ENCODE data around the gene ZNF217. TPM values are rescaled to one million over a fixed set of nuclear protein-coding genes. Genes with fewer than 3 reads are reported as not detected.
"Not testable (repeated sequence)": the region's sequence is repeated elsewhere in the genome, so short reads cannot be mapped to it uniquely, and the experiment has no call there.

The ZNF217 gene
- total RNA-seq, 1 donor from 2014 or later, result 30.9 TPM

DNA sequence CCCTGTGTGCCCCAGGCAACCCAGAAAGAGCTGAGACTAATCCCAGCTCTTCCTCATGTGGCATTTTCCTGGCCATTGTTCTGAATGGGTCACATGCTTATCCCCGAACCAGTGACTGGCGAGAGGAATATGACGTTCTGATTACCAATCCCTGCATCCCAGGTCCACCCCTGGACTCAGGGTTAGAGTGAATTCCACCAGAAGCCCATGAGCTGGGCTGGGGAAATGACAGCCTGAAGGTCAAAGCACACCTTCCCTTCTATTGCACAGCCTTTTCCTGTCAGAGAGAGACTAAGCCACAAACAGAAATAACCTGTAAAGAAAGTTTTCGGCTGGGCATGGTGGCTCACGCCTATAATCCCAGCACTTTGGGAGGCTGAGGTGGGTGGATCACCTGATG lies 70.9 kb downstream of the ZNF217 start:
- TF ChIP-seq, protein P1, sequence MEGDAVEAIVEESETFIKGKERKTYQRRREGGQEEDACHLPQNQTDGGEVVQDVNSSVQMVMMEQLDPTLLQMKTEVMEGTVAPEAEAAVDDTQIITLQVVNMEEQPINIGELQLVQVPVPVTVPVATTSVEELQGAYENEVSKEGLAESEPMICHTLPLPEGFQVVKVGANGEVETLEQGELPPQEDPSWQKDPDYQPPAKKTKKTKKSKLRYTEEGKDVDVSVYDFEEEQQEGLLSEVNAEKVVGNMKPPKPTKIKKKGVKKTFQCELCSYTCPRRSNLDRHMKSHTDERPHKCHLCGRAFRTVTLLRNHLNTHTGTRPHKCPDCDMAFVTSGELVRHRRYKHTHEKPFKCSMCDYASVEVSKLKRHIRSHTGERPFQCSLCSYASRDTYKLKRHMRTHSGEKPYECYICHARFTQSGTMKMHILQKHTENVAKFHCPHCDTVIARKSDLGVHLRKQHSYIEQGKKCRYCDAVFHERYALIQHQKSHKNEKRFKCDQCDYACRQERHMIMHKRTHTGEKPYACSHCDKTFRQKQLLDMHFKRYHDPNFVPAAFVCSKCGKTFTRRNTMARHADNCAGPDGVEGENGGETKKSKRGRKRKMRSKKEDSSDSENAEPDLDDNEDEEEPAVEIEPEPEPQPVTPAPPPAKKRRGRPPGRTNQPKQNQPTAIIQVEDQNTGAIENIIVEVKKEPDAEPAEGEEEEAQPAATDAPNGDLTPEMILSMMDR (IDR thresholded peaks at IDR 0.05), result no peak

DNA sequence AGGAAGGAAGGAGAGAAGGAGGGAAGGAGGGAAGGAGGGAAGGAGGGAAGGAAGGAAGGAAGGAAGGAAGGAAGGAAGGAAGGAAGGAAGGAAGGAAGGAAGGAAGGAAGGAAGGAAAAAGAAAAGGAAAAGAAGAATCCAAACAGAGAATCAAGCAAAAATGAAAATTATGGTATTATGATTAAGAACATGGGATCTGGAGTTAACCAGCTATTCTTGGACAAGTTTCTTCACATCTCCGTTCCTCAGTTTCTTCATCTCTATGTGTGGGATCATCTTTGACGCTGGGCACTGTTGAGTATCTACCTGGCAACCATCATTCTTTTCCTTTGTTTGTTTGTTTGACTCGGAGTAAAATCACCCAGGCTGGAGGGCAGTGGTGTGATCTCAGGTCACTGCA lies 71.6 kb downstream of the ZNF217 start:
- Histone ChIP-seq H3K36me3 (no peaks in the 10 kb centered on the region), H3K4me3 (no peak overlapping the region), H3K9me3 (no peaks in the 10 kb centered on the region), H3K4me1 (no peaks in the 10 kb centered on the region), H3K27ac (no peak overlapping the region), H3K27me3 (peaks cover 6% of the 10 kb centered on the region)
- no peak for ATAC-seq
- TF ChIP-seq, protein P1 (IDR thresholded peaks at IDR 0.05), result no peak
- intact Hi-C loops (cut with DNase I), result no loop called here
- no peak for DNase-seq

More for the DNA sequence above, 70.9 kb downstream of the ZNF217 start:
- DNase-seq (no peak), ATAC-seq (no peak)
- Histone ChIP-seq H3K27ac (no peak overlapping the region), H3K4me3 (no peak overlapping the region), H3K9me3 (no peaks in the 10 kb centered on the region), H3K4me1 (no peaks in the 10 kb centered on the region), H3K36me3 (no peaks in the 10 kb centered on the region), H3K27me3 (no peaks in the 10 kb centered on the region)
- intact Hi-C loops (cut with DNase I), result no loop called here

DNA sequence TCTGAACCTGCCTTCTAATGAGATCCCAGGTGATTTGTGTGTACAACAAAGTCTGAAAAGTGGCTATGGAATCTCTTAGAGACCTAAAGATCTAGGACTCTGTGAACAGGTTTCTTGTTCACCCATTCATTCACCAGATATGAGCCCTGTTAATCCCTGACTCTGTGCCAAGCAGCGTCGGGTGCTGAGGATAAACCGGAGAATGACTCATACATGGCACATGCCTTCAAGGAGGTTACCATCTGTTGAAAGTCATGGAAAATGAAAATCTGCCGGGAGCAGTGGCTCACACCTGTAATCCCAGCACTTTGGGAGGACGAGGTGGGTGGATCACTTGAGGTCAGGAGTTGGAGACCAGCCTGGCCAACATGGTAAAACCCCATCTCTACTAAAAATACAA lies 72.2 kb downstream of the ZNF217 start:
- H3K9me3 ChIP-seq; H3K27me3 ChIP-seq; H3K36me3 ChIP-seq; ATAC-seq; H3K4me3 ChIP-seq; DNase-seq; intact Hi-C loops (cut with DNase I); H3K27ac ChIP-seq; H3K4me1 ChIP-seq: not testable (repeated sequence)

DNA sequence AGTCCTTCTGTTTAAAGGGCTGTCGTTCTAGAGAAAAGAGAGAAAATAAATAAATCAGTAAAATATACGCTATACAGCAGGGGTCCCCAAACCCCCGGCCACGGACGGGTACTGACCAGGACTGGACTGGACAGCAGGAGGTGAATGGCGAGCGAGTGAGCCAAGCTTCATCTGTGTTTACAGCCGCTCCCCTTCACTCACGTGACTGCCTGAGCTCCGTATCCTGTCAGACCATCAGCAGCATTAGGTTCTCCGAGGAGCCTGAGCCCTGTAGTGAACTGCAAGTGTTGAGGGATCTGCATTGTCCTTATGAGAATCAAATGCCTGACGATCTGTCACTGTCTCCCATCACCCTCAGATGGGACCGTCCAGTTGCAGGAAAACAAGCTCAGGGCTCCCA lies 76.5 kb downstream of the ZNF217 start:
- intact Hi-C loops (cut with DNase I), result no loop called here
- DNase-seq (no peak), ATAC-seq (no peak)
- Histone ChIP-seq H3K36me3 (no peaks in the 10 kb centered on the region), H3K4me3 (no peak overlapping the region), H3K9me3 (no peaks in the 10 kb centered on the region), H3K4me1 (no peaks in the 10 kb centered on the region), H3K27ac (no peak overlapping the region), H3K27me3 (peaks cover 9% of the 10 kb centered on the region)
- TF ChIP-seq, protein P1 (IDR thresholded peaks at IDR 0.05), result no peak
